ENCODE data around the gene BCAM.
"Not testable (repeated sequence)": the region's sequence is repeated elsewhere in the genome, so short reads cannot be mapped to it uniquely, and the experiment has no call there.

The BCAM gene

GRCh38 chr19:44851427-44851826 is 42.5 kb downstream of the BCAM start:
- no peak for DNase-seq

DNA sequence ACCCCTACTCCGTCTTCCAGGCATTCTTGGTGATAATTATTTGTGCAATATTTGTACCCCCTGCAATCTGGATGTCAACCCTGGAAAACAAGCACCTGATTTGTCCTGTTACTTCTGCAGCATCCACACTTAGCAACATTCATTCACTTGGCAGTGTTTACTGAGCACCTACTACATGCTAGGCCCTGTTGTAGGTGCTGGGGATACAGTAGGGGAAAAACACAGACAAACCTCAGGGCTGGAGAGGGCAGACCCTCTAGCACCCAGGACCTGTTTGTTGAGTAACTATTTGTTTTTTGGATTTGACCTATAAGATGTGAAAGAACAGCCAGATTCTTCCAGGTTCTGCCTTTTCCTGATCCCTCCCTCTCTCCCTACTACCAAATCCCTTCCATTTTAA is 46.7 kb downstream of the BCAM start:
- no peak for DNase-seq

DNA sequence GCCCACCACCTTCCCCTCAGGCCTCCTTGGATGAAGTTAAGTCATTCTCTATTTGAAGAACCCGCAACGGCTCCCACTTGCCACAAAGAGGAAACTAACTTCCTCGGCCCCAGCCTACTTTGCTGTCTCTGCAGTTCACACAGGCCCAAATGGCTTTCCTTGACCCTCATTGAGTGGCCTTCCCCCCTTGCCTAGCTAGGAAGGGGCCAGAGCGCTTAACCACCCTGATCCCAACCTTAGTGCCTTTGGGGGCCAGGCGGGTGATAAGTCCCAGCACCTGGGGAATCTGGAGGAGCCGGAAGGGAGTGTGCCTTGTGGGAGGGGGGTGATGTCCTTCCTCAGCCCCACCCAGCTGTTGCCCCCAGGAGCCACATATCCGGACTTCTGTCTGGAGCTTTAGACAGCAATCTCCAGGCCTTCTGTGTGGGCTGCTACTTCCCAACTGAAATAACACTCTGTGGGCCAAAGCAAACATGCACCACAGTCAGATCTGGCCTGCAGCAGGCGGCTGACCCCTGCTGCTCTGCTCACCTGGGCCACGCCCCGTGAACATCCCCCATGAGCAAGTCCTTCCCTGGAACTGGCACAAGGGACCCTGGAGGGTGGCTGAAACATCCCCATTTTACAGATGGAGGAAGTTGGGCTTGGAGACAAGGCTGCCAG is 47.6 kb downstream of the BCAM start:
- no peak for DNase-seq

GRCh38 chr19:44857837-44858236 is 48.9 kb downstream of the BCAM start:
- no peak for DNase-seq

- DNase-seq, result not testable (repeated sequence)
These were observed 52.7 kb downstream of the BCAM start for GRCh38 chr19:44861576-44861975.

GRCh38 chr19:44863990-44864389 is 55.1 kb downstream of the BCAM start:
- no peak for DNase-seq

DNA sequence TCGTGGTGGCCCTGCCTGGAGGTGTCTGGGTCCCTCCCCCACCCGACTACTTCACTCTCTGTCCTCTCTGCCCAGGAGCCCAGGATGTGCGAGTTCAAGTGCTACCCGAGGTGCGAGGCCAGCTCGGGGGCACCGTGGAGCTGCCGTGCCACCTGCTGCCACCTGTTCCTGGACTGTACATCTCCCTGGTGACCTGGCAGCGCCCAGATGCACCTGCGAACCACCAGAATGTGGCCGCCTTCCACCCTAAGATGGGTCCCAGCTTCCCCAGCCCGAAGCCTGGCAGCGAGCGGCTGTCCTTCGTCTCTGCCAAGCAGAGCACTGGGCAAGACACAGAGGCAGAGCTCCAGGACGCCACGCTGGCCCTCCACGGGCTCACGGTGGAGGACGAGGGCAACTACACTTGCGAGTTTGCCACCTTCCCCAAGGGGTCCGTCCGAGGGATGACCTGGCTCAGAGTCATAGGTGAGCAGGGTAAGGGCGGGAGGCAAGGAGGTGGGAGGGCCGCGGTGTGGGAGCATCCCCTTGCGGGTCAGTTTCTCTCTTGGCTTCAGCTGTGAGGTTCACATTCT is 56.4 kb downstream of the BCAM start:
- no peak for DNase-seq

GRCh38 chr19:44866664-44867063 is 57.8 kb downstream of the BCAM start:
- DNase-seq, result no peak

GRCh38 chr19:44867578-44867977 is 58.7 kb downstream of the BCAM start:
- no peak for DNase-seq

- DNase-seq, result no peak
These were observed 61.0 kb downstream of the BCAM start for GRCh38 chr19:44869733-44870470.

Measured in CD4-positive, alpha-beta T cell treated with Interleukin-17A for 1 hour (primary cell).